Common myeloid progenitor, CD34-positive (primary cell): ENCODE results near the gene WWTR1. TPM values are rescaled to one million over a fixed set of nuclear protein-coding genes. Genes with fewer than 3 reads are reported as not detected.
A peak's percentile ranks its signal among the peaks of the same experiment; 100 is the strongest.

Source experiments
- CTCF ChIA-PET: fragments of 350-600 bp; sonication (Branson Sonifier 250); formaldehyde crosslinking; loops from one replicate; lab custom pipeline; 2021; ENCODE audit warnings: antibody characterized with exemption; lab: Charles Lee
- POLR2A ChIA-PET: fragments of 350-600 bp; sonication (Branson Sonifier 250); formaldehyde crosslinking; loops from one replicate; lab custom pipeline; 2021; ENCODE audit warnings: antibody characterized with exemption; lab: Charles Lee
- DNase-seq, 3 donors: peaks; one replicate each; pipeline versions ENCODE4 v3.0.0 to v3.0.0-alpha.2; 2013
- H3K27ac ChIP-seq, 2 experiments: 1 replicate in 1 of 2; 2 replicates in 1 of 2; pipeline ENCODE4 v1.7.0; 2013; ENCODE audit warnings: inconsistent platforms in 2 of 2, low read length in 2 of 2, mild to moderate bottlenecking in 2 of 2, low read depth in 1 of 2, moderate library complexity in 1 of 2; ENCODE audit not compliant: severe bottlenecking in 2 of 2, insufficient read depth in 1 of 2, poor library complexity in 1 of 2
- H3K27me3 ChIP-seq, 5 experiments: replicated peaks in 2 of 5; 1 replicate in 3 of 5; 2 replicates in 2 of 5; pipeline versions ENCODE4 v1.6.1 to v1.7.0; 2013; ENCODE audit warnings: low read length in 4 of 5, mild to moderate bottlenecking in 2 of 5, moderate library complexity in 2 of 5, inconsistent platforms in 1 of 5; ENCODE audit not compliant: insufficient read depth in 5 of 5, control insufficient read depth in 4 of 5
- H3K36me3 ChIP-seq, 4 experiments: 1 replicate in 2 of 4; 2 replicates in 2 of 4; pipeline versions ENCODE4 v1.6.1 to v1.7.0; 2013; ENCODE audit warnings: low read length in 3 of 4, control low read depth in 1 of 4, mild to moderate bottlenecking in 1 of 4; ENCODE audit not compliant: control insufficient read depth in 4 of 4, insufficient read depth in 4 of 4
- H3K4me1 ChIP-seq, 4 experiments: 1 replicate in 3 of 4; 2 replicates in 1 of 4; pipeline versions ENCODE4 v1.6.1 to v1.7.1; 2013; ENCODE audit warnings: low read length in 3 of 4, mild to moderate bottlenecking in 3 of 4, control low read depth in 1 of 4, inconsistent platforms in 1 of 4, moderate library complexity in 1 of 4; ENCODE audit not compliant: control insufficient read depth in 4 of 4, insufficient read depth in 4 of 4; ENCODE audit errors: control extremely low read depth in 1 of 4
- H3K4me3 ChIP-seq, 7 experiments: 1 replicate in 4 of 7; 2 replicates in 3 of 7; pipeline versions ENCODE4 v1.5.1 to v1.7.0; 2013; ENCODE audit warnings: mild to moderate bottlenecking in 7 of 7, low read length in 6 of 7, moderate library complexity in 6 of 7, inconsistent platforms in 2 of 7, low read depth in 2 of 7, control low read depth in 1 of 7; ENCODE audit not compliant: insufficient read depth in 4 of 7, control insufficient read depth in 1 of 7; ENCODE audit errors: extremely low read depth in 1 of 7
- H3K9me3 ChIP-seq, 5 experiments: 1 replicate in 4 of 5; 2 replicates in 1 of 5; pipeline versions ENCODE4 v1.6.1 to v1.7.1; 2013; ENCODE audit warnings: low read length in 4 of 5, mild to moderate bottlenecking in 2 of 5, inconsistent platforms in 1 of 5, low read depth in 1 of 5, moderate library complexity in 1 of 5; ENCODE audit not compliant: control insufficient read depth in 4 of 5, insufficient read depth in 2 of 5; ENCODE audit errors: control extremely low read depth in 1 of 5
- WGBS: methylation state at CpG from one replicate; pipeline ENCODE4 v1.1.5; 2013; ENCODE audit not compliant: insufficient coverage; 5-methylcytosine and 5-hydroxymethylcytosine counted together
- polyA plus RNA-seq: library from polyadenylated mRNA; unstranded; fragments of 120-200 nt; gene quantifications from one replicate; pipeline ENCODE4 v1.2.1, GENCODE V29; 2013

Gene WWTR1
- polyA plus RNA-seq = 0.90 TPM

- H3K36me3 ChIP-seq = no peaks in the 10 kb centered on the region
- H3K4me1 ChIP-seq = peaks cover 0 to 28% (median 23%) of the 10 kb centered on the region in 4 experiments
- POLR2A ChIA-PET = no interaction called here
- H3K27ac ChIP-seq = no peak within 1 kb of the TSS
- peaks cover 0 to 43% (median 23%) of the 10 kb centered on the region in 5 experiments for H3K27me3 ChIP-seq
- CTCF ChIA-PET = interaction anchor here (0.8 to 2.0 kb wide), 4 partner anchors 23 to 113 kb away, joined by 3 to 9 read pairs (median 4); no protein-coding TSS in a partner anchor
- peak within 1 kb of the TSS; percentile 44 to 88 (median 72) for H3K4me3 ChIP-seq
- DNase-seq = peak; percentile 46 to 77 (median 67)
- 0% methylated on average over 45 of the region's 52 CpGs for WGBS
- H3K9me3 ChIP-seq = no peaks in the 10 kb centered on the region
Measured at GRCh38 chr3:149657926-149658743, at the start of gene WWTR1. TSS of gene WWTR1 (minus strand) at chr3:149658025. CDS start at chr3:149657306, 719 bp downstream.

DNA sequence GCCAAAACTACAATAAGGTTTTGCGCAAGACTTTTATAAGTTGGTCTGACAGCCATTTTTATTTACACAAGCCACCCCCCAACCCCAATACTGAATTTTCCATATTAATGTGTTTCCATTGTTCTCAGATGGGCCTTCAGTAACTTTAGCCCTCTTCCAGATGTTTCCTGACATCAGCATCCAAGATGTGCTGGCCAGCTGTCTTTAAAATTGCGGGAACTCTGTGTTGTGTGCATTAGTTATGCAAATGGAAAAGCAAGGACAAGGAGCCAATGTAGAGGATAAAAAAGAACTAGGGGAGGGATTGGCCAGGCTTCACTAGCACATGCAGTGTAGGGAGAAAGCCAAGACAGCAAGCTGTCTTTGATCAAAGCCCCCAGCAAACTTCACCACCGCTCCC is 49.1 kb upstream of the WWTR1 start:
- no peaks in the 10 kb centered on the region for H3K9me3 ChIP-seq
- H3K4me1 ChIP-seq = no peaks in the 10 kb centered on the region
- WGBS = 100% methylated on average over 2 of the region's 3 CpGs
- H3K27me3 ChIP-seq = peaks cover 0 to 2% (median 0%) of the 10 kb centered on the region in 5 experiments
- CTCF ChIA-PET = interaction anchor here (4.1 kb wide), 1 partner anchor 10 kb away, joined by 13 read pairs; no protein-coding TSS in a partner anchor
- POLR2A ChIA-PET = no interaction called here
- H3K36me3 ChIP-seq = no peaks in the 10 kb centered on the region
- no peak for DNase-seq
- H3K4me3 ChIP-seq = no peak overlapping the region
- H3K27ac ChIP-seq = no peak overlapping the region

- Histone ChIP-seq H3K4me3 (no peak overlapping the region), H3K4me1 (no peaks in the 10 kb centered on the region), H3K9me3 (no peaks in the 10 kb centered on the region), H3K27ac (no peak overlapping the region), H3K27me3 (peaks cover 0 to 2% (median 0%) of the 10 kb centered on the region in 5 experiments), H3K36me3 (no peaks in the 10 kb centered on the region)
- CTCF ChIA-PET = interaction anchor here (1.6 to 4.1 kb wide), 2 partner anchors 12 to 94 kb away, joined by 3 to 13 read pairs; no protein-coding TSS in a partner anchor
- DNase-seq = no peak
- POLR2A ChIA-PET = no interaction called here
Measured at GRCh38 chr3:149705416-149705815, 47.6 kb upstream of the WWTR1 start.

DNA sequence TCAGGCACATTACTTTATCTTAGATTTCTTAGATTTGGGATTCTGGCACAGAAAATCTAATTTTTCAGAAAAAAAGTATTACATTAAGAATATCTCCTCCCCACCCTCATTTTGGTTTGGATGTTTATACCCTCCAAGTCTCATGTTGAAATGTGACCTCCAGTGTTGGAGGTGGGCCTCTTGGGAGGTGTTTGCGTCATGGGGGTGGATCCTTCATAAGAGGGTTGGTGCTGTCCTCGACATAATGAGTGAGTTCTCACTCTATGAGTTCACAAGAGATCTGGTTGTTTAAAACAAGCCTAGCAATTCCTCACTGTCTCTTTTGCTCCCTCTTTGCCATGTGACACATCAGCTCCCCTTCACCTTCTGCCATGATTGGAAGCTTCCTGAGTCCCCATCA is 45.6 kb upstream of the WWTR1 start:
- H3K27ac ChIP-seq = no peak overlapping the region
- 86% methylated on average over 2 of the region's 2 CpGs for WGBS
- POLR2A ChIA-PET = no interaction called here

DNA sequence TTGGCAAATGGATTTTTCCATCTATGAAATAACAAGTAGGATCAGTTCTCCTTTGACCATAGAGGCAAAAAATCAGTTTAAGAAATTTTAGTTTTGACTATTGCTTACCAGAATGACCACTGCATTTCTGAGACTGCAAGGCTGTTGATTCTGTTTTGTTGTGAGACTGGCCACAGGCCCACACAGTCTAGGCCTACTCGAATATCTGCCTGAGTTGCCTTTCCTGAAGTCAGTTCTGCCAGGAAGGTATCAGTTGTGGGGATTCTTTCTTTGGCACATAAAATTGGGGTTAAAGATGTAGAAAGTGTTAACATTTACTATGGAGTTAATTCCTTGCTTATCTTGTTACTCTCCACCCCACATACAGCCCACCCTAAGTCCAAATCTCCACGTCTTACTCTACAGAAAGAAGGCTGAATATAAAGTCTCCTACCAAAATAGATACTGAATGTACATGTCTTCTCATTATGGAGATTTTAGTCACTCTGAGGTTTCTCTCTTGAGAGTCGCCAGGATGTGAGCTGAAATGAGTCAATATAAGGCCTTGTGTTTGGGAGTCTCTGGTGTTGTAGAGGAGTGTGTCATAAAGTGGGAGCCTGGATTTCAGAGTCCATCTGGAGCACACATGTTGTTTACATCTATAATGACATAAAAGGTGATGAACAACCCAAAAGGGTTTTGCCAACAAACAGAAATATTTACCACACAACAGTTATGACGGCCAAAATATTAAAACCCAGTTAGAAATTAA is 45.0 kb upstream of the WWTR1 start:
- Histone ChIP-seq H3K36me3 (no peaks in the 10 kb centered on the region), H3K27me3 (no peaks in the 10 kb centered on the region), H3K9me3 (peaks cover 0 to 13% (median 9%) of the 10 kb centered on the region in 5 experiments), H3K4me3 (no peak overlapping the region), H3K27ac (no peak overlapping the region), H3K4me1 (no peaks in the 10 kb centered on the region)
- POLR2A ChIA-PET = no interaction called here
- CTCF ChIA-PET = no interaction called here
- 0% methylated on average over 1 of the region's 4 CpGs for WGBS
- no peak for DNase-seq

More for the DNA sequence above, 45.6 kb upstream of the WWTR1 start:
- Histone ChIP-seq H3K27me3 (no peaks in the 10 kb centered on the region), H3K4me3 (no peak overlapping the region), H3K9me3 (peaks cover 0 to 8% (median 5%) of the 10 kb centered on the region in 5 experiments), H3K4me1 (no peaks in the 10 kb centered on the region), H3K36me3 (no peaks in the 10 kb centered on the region)
- CTCF ChIA-PET = no interaction called here
- no peak for DNase-seq

- Histone ChIP-seq H3K4me3 (no peak overlapping the region), H3K27ac (no peak overlapping the region), H3K36me3 (no peaks in the 10 kb centered on the region), H3K9me3 (peaks cover 0 to 16% (median 10%) of the 10 kb centered on the region in 5 experiments), H3K4me1 (no peaks in the 10 kb centered on the region), H3K27me3 (no peaks in the 10 kb centered on the region)
- ChIA-PET CTCF (interaction anchor here (0.6 kb wide), 1 partner anchor 22 kb away, joined by 3 read pairs; no protein-coding TSS in a partner anchor), POLR2A (no interaction called here)
- DNase-seq = no peak
- no CpG with 5 or more reads among the region's 1 CpG for WGBS
Measured at GRCh38 chr3:149701977-149702350, 44.1 kb upstream of the WWTR1 start.
